Right cardiac atrium (tissue), 5 donors: ENCODE results near the gene CPZ. TPM values are rescaled to one million over a fixed set of nuclear protein-coding genes. Genes with fewer than 3 reads are reported as not detected.
A peak's percentile ranks its signal among the peaks of the same experiment; 100 is the strongest.
"Not testable (repeated sequence)": the region's sequence is repeated elsewhere in the genome, so short reads cannot be mapped to it uniquely, and the experiment has no call there.

ENCODE experiments used
- ATAC-seq, 2 donors: fragments of 200-7000 bp; cut with Tn5 transposase; one replicate each; pipeline versions ENCODE4 v1.8.0 to v1.9.1; 2020; ENCODE audit warnings: moderate library complexity in 2 of 2, mild to moderate bottlenecking in 1 of 2
- DNase-seq, 3 donors: peaks; one replicate each; pipeline ENCODE4 v3.0.0-alpha.2; 2020
- H3K27ac ChIP-seq: one replicate; pipeline ENCODE4 v1.5.1; 2013; ENCODE audit warnings: mild to moderate bottlenecking, low read length, control low read depth, moderate library complexity
- H3K27me3 ChIP-seq: one replicate; pipeline ENCODE4 v1.6.1; 2013; ENCODE audit not compliant: control insufficient read depth, insufficient read depth
- H3K4me1 ChIP-seq: one replicate; pipeline ENCODE4 v1.6.1; 2013; ENCODE audit warnings: low read length; ENCODE audit not compliant: control insufficient read depth, insufficient read depth
- H3K4me3 ChIP-seq: one replicate; pipeline ENCODE4 v1.5.1; 2013; ENCODE audit warnings: low read length, control low read depth
- H3K9me3 ChIP-seq: one replicate; pipeline ENCODE4 v1.6.1; 2013; ENCODE audit warnings: low read length; ENCODE audit not compliant: control insufficient read depth
- WGBS: extraction: QIAGEN DNeasy Blood & Tissue Kit; methylation state at CpG from one replicate; pipeline ENCODE4 v1.1.7; 2013; 5-methylcytosine and 5-hydroxymethylcytosine counted together
- intact Hi-C, 4 donors: fragments of 100-400 bp; cut with DNase I; formaldehyde crosslinking; loops; one replicate each; pipeline versions ENCODE4 v1.11.0 to v1.14.0; 2022 to 2023
- polyA plus RNA-seq: library from polyadenylated mRNA; stranded (reverse); fragments of 200-250 nt; gene quantifications from one replicate; pipeline ENCODE4 v1.2.3, GENCODE V29; 2013
- total RNA-seq, 4 donors: library from RNA; stranded (reverse); fragmentation: NEBNext Ultra II Directional; extraction: Animal tissue kit (Norgen Biotek cat#: 25700); gene quantifications; one replicate each; pipeline ENCODE4 v1.2.1, GENCODE V29; 2021
- donor health status: healthy with polysubstance abuse.
- donor health status: DM: no; HTN: yes; CAD: no.
- donor health status: DM: no; HTN: no; CAD: no.
- donor health status: DM: no; HTN: yes; CAD: no; lungs with severe emphysema.
- donor health status: DM: yes; HTN: yes; CAD: no.

The CPZ gene
- total and polyA plus RNA-seq, 5 donors = 0.34 to 1.5 (median 1.2) TPM

DNA sequence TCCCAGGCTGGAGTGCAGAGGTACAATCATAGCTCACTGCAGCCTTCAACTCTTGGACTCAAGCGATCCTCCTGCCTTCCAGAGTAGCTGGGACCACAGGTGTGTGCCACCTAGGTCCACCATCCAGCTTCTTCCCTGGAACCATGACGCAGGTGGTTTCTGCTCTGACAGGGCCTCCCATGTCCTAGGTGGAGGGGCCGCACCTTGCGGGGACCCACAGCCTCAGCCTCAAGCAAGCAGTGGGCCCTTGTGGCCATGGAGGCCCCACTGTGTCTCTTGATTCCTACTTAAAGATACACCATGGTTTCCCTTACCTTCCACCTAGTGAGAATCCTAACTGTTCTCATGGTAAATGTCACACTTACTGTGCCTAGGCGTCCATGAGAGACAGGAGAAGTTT lies 19.3 kb upstream of the CPZ start:
- Histone ChIP-seq H3K4me3 (no peak overlapping the region), H3K9me3 (no peaks in the 10 kb centered on the region), H3K27me3 (no peaks in the 10 kb centered on the region), H3K4me1 (no peaks in the 10 kb centered on the region), H3K27ac (no peak overlapping the region)
- intact Hi-C loops = no loop called here
- DNase-seq (no peak), ATAC-seq (no peak)
- 84% methylated on average over 5 of the region's 5 CpGs for WGBS

DNA sequence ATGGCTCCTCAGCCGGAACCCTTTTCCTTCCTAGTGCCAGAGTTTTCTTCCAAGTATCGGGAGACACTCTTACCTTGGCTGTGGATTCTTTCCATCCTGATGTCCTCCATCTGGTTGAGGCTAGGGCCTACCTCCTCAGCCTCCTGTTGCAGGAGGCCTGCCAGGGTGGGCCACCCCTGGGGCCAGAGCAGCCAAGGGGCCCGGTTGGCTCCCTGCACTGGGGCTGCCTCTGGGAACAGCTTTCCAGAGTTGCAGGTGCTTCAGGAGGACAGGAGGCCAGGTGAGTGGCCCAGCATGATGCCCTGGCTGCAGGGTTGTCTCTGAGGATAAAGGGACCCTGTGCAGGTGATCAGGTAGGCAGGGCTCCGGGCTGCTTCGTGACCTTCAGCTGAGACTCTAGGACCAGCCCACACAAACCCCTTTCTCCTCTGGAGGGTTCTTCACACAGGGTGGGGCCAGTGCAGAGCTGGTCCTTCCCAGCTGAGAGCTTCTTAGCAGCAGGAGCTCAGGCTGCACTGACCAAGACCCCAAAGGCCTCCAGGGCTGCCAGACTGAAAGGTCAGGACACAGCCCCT lies 17.7 kb upstream of the CPZ start:
- H3K9me3 ChIP-seq = no peaks in the 10 kb centered on the region
- ATAC-seq = no peak
- 75% methylated on average over 5 of the region's 5 CpGs for WGBS
- H3K27ac ChIP-seq = no peak overlapping the region
- DNase-seq = no peak
- intact Hi-C loops = no loop called here
- H3K4me3 ChIP-seq = no peak overlapping the region
- H3K27me3 ChIP-seq = no peaks in the 10 kb centered on the region
- no peaks in the 10 kb centered on the region for H3K4me1 ChIP-seq

GRCh38 chr4:8575457-8575856 lies 17.1 kb upstream of the CPZ start:
- Histone ChIP-seq H3K4me1 (no peaks in the 10 kb centered on the region), H3K9me3 (no peaks in the 10 kb centered on the region), H3K27me3 (no peaks in the 10 kb centered on the region), H3K27ac (no peak overlapping the region), H3K4me3 (no peak overlapping the region)
- no peak for DNase-seq
- ATAC-seq = no peak
- WGBS = 74% methylated on average over 4 of the region's 4 CpGs
- intact Hi-C loops = no loop called here

DNA sequence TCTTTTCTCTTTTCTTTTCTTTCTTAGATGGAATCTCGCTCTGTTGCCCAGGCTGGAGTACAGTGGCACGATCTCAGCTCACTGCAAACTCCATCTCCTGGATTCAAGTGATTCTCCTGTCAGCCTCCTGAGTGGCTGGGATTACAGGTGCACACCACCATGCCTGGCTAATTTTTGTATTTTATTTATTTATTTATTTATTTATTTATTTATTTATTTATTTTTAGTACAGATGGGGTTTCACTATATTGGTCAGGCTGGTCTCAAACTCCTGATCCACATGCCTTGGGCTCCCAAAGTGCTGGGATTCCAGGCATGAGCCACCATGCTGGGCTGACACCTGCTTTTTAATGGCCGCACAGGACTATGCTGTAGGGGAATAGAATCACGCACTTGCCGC lies 16.0 kb upstream of the CPZ start:
- WGBS = 84% methylated on average over 5 of the region's 5 CpGs
- H3K9me3 ChIP-seq, intact Hi-C loops, DNase-seq, ATAC-seq, H3K27ac ChIP-seq, H3K27me3 ChIP-seq, H3K4me1 ChIP-seq, H3K4me3 ChIP-seq: not testable (repeated sequence)

DNA sequence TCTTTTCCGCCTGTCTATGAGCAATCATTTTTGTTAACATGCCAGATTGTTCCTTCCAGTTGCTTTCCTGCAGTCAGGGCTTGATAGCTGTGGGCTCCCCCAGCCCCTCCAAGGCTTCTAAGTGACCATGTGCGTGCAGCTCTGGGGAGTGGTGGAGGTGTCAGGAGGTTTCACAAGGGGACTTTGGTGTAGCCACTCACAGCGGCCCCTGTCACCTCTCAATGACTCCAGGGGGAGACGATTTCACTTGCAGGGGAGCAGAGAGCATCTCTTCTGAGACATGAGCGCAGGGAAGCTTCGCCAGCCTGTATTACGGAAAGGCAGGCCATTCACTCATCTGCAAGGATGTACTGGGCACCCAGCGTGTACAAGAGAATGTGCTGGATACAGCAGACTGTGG lies 15.5 kb upstream of the CPZ start:
- intact Hi-C loops = no loop called here
- Histone ChIP-seq H3K4me1 (no peaks in the 10 kb centered on the region), H3K4me3 (no peak overlapping the region), H3K9me3 (no peaks in the 10 kb centered on the region), H3K27me3 (no peaks in the 10 kb centered on the region), H3K27ac (no peak overlapping the region)
- no peak for DNase-seq
- ATAC-seq = no peak
- 65% methylated on average over 8 of the region's 8 CpGs for WGBS

DNA sequence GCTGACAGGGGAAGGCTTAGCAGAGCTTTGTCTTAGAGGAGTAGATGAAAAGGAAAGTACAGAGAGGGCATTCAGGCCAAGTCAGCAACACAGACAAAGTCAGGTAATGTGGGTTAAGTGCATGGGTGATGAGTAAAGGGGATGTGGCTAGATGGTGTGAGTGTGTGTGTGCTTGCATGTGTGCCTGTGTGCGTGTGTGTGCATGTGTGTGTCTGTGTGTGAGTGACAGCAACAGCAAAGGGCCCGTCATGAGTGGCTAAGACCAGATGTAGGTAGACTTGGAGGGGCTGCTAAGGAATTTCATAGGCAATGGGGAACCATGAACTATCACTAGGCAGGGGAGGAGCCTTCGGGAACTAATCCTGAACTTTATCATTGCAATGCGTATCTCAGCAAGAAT lies 14.6 kb upstream of the CPZ start:
- Histone ChIP-seq H3K4me1 (no peaks in the 10 kb centered on the region), H3K9me3 (no peaks in the 10 kb centered on the region), H3K27me3 (no peaks in the 10 kb centered on the region), H3K4me3 (no peak overlapping the region), H3K27ac (no peak overlapping the region)
- ATAC-seq (no peak), DNase-seq (no peak)
- intact Hi-C loops = no loop called here
- WGBS = 73% methylated on average over 4 of the region's 4 CpGs

DNA sequence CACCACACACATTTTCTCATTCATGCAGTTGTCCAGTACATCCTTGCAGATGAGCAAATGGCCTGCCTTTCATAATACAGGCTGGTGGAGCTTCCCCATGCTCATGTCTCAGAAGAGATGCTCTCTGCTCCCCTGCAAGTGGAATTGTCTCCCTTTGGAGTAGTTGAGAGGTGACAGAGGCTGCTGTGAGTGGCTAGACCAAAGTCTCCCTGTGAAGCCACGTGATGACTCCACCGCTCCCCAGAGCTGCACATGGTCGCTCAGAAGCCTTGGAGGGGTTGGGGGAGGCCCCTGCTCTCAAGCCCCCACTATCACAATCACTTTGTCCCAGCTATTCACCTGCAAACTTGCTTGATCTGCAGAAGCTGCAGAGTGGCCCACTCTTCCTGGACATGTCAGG lies 13.8 kb upstream of the CPZ start:
- H3K4me3 ChIP-seq = no peak overlapping the region
- 74% methylated on average over 3 of the region's 3 CpGs for WGBS
- DNase-seq = no peak

GRCh38 chr4:8579526-8580320 lies 12.8 kb upstream of the CPZ start:
- DNase-seq (no peak), ATAC-seq (no peak)
- no peak overlapping the region for H3K4me3 ChIP-seq
- intact Hi-C loops = no loop called here
- no peak overlapping the region for H3K27ac ChIP-seq
- no peaks in the 10 kb centered on the region for H3K4me1 ChIP-seq
- 21% methylated on average over 12 of the region's 12 CpGs for WGBS
- no peaks in the 10 kb centered on the region for H3K27me3 ChIP-seq
- H3K9me3 ChIP-seq = no peaks in the 10 kb centered on the region

More for the DNA sequence above, 13.8 kb upstream of the CPZ start:
- no peak for ATAC-seq
- Histone ChIP-seq H3K27ac (no peak overlapping the region), H3K9me3 (no peaks in the 10 kb centered on the region), H3K4me1 (no peaks in the 10 kb centered on the region), H3K27me3 (no peaks in the 10 kb centered on the region)
- intact Hi-C loops = no loop called here

DNA sequence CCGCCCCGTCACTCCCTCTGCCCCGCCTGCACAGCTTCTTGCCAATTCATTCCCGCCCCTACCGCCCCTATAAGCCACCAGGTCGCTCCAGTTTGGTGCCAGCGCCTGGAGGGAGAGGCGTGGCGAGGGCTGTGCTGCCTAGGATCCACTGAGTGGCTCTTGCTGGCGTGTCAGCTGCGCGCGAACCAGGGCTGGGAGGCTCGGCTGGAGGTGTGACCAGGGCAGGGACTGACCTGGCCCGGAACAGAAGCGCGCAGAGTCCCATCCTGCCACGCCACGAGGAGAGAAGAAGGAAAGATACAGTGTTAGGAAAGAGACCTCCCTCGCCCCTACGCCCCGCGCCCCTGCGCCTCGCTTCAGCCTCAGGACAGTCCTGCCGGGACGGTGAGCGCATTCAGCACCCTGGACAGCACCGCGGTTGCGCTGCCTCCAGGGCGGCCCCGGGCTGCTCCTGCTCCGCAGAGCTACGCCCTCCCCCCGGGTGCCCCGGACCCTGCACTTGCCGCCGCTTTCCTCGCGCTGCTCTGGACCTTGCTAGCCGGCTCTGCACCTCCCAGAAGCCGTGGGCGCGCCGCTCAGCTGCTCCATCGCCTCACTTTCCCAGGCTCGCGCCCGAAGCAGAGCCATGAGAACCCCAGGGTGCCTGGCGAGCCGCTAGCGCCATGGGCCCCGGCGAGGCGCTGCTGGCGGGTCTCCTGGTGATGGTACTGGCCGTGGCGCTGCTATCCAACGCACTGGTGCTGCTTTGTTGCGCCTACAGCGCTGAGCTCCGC lies 12.1 kb upstream of the CPZ start, which contains the start of gene GPR78:
Gene GPR78 (plus strand): TSS at position 72 of the 773 bp plus-strand sequence. CDS start 591 bp downstream, at position 663.
- Histone ChIP-seq H3K9me3 (no peaks in the 10 kb centered on the region), H3K27ac (no peak within 1 kb of the TSS), H3K4me3 (no peak within 1 kb of the TSS), H3K4me1 (no peaks in the 10 kb centered on the region), H3K27me3 (no peaks in the 10 kb centered on the region)
- ATAC-seq (peak; percentile 87 to 91), DNase-seq (peak; percentile 73 to 85 (median 85))
- 3% methylated on average over 63 of the region's 63 CpGs for WGBS
- intact Hi-C loops = no loop called here

GRCh38 chr4:8581094-8581861 lies 11.3 kb upstream of the CPZ start:
- intact Hi-C loops = no loop called here
- H3K9me3 ChIP-seq = no peaks in the 10 kb centered on the region
- no peak overlapping the region for H3K4me3 ChIP-seq
- DNase-seq (peak in 1 of 3 donors; percentile 28), ATAC-seq (no peak)
- 52% methylated on average over 66 of the region's 66 CpGs for WGBS
- no peak overlapping the region for H3K27ac ChIP-seq
- H3K27me3 ChIP-seq = no peaks in the 10 kb centered on the region
- H3K4me1 ChIP-seq = no peaks in the 10 kb centered on the region
